Measurements from ENCODE around the gene C5orf52.

C5orf52 gene

GRCh38 chr5:157670662-157671591 lies at the start of gene C5orf52:
Gene C5orf52, plus strand, starts transcription at chr5:157671533. Its CDS starts 82 bp downstream, at chr5:157671615.
- peak; percentile 23 to 39 for DNase-seq (ENCODE audit: low read depth in 2 of 2)
- TF ChIP-seq, protein P1, sequence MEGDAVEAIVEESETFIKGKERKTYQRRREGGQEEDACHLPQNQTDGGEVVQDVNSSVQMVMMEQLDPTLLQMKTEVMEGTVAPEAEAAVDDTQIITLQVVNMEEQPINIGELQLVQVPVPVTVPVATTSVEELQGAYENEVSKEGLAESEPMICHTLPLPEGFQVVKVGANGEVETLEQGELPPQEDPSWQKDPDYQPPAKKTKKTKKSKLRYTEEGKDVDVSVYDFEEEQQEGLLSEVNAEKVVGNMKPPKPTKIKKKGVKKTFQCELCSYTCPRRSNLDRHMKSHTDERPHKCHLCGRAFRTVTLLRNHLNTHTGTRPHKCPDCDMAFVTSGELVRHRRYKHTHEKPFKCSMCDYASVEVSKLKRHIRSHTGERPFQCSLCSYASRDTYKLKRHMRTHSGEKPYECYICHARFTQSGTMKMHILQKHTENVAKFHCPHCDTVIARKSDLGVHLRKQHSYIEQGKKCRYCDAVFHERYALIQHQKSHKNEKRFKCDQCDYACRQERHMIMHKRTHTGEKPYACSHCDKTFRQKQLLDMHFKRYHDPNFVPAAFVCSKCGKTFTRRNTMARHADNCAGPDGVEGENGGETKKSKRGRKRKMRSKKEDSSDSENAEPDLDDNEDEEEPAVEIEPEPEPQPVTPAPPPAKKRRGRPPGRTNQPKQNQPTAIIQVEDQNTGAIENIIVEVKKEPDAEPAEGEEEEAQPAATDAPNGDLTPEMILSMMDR (IDR thresholded peaks at IDR 0.05; ENCODE audit: low read depth, low read length) = no peak
- peak within 1 kb of the TSS; percentile 64 to 66 for H3K4me3 ChIP-seq (replicated peaks in 1 of 2; ENCODE audit: low read depth in 2 of 2, low read length in 2 of 2)

DNA sequence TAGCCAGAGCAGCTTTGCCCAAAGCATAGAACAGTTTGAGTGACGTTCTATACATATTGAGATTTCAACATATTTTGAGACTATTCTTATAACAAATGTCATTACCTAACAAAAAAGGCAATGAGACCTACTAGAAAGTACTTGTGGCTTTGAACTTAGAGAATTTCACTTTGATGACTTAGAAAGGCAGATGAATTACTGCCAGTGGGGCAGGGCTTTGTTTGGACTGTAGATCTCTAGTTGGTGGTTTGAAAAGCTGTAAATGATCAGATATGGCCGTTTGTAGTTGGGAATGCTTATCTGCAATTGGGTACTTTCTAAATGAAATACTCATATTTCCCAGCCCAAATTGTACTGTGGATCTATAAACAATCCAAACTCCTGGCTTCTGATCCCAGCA lies 47.2 kb upstream of the C5orf52 start:
- TF ChIP-seq, protein P1 (IDR thresholded peaks at IDR 0.05; ENCODE audit: low read depth, low read length) = no peak
- no peak overlapping the region for H3K4me3 ChIP-seq (replicated peaks in 1 of 2; ENCODE audit: low read depth in 2 of 2, low read length in 2 of 2)
- DNase-seq (ENCODE audit: low read depth in 2 of 2) = no peak

GRCh38 chr5:157626831-157627230 lies 44.5 kb upstream of the C5orf52 start:
- no peak for DNase-seq (ENCODE audit: low read depth in 2 of 2)
- TF ChIP-seq, protein P1 (IDR thresholded peaks at IDR 0.05; ENCODE audit: low read depth, low read length) = no peak
- no peak overlapping the region for H3K4me3 ChIP-seq (replicated peaks in 1 of 2; ENCODE audit: low read depth in 2 of 2, low read length in 2 of 2)

DNA sequence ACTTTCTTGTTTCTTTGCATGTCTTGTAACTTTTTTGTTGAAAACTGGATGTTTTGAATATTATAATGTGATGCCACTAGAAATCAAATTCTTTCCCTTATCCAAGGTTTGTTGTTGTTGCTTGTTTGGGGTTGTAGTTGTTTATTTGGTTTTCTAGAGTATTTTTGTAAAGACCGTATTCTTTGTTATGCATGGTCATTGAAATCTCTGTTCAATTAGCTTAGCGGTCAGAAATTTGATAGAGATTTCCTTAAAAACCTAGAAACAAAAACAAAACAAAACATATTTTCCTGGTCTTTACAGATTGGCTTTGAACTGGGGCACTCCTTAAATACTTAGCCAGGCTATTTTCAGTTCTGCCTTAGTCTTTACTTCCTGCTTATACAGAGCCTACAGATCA lies 41.0 kb upstream of the C5orf52 start:
- TF ChIP-seq, protein P1 (IDR thresholded peaks at IDR 0.05; ENCODE audit: low read depth, low read length) = no peak
- H3K4me3 ChIP-seq (replicated peaks in 1 of 2; ENCODE audit: low read depth in 2 of 2, low read length in 2 of 2) = no peak overlapping the region
- no peak for DNase-seq (ENCODE audit: low read depth in 2 of 2)

DNA sequence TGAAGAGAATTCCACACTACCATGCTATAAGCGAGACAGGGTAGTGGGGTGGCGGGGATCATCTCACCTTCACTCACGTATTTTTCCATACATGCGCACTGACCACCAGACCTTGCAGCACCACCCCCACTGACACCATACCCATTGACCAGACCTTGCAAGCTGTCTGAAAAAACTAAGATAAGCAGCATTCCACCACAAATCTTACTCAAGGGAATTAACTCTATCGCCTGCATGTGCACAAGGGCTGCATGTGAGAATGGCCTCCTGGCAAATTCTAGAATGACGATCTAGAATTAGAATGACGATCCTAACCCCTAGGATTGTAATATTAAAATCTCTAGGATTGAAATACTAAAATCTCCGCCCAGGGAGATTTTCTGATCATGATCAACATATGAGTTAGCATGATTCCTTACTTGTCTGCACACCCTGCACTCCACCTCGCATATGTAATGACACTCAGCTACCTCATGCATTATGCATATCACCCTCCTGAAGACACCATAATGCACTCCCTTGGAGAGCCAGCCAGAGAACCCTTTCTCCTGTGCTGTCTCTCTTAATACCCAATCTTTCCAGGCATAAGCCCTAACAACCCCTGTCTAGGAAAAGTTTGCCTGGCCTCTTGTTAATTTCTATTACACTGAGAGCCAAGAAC lies 30.8 kb upstream of the C5orf52 start:
- DNase-seq (ENCODE audit: low read depth in 2 of 2) = no peak
- H3K4me3 ChIP-seq (replicated peaks in 1 of 2; ENCODE audit: low read depth in 2 of 2, low read length in 2 of 2) = no peak overlapping the region
- TF ChIP-seq, protein P1 (IDR thresholded peaks at IDR 0.05; ENCODE audit: low read depth, low read length) = no peak

DNA sequence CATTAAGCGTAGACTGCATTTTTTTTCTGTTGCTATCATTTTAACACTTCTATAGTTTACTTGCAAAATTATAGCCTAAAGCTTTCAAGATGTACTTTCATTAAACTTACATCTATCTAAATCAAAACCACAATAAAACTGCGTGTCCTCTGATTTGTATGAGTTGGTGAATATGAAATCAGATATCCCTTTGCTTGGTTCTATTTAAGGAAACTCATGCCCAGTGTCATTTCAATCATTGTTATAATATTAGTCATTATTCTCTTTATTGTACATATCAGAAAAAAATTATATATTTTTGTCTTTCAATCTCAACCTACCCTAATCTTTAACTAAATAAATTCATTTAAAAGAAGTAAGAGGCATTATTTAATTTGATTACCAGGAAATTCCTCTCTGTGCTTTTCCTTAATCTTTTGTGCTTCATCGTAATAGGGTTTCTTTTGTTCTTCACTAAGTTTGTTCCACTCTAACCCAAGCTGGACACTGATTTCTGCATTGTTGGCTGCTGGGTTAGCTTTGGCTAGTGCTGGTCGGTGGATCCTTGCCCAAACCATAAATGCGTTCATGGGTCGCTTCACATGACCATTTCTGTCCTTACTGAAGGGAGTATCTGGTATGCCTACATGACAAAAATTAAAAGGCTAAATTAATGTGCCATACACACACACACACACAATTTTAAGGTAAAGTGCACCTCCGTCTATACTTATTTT lies 22.9 kb upstream of the C5orf52 start:
- peak in 1 of 2 donors; percentile 12 for DNase-seq (ENCODE audit: low read depth in 2 of 2)
- H3K4me3 ChIP-seq (replicated peaks in 1 of 2; ENCODE audit: low read depth in 2 of 2, low read length in 2 of 2) = no peak overlapping the region

More for the DNA sequence above, 22.9 kb upstream of the C5orf52 start:
- TF ChIP-seq, protein P1 (IDR thresholded peaks at IDR 0.05; ENCODE audit: low read depth, low read length) = no peak
